Activated T-cell treated with anti-CD3 and anti-CD28 coated beads, Interleukin-2, amount 50 U/mL, for 1 hour (primary cell): ENCODE data around the gene LIN7C.

Experiments
- DNase-seq: peaks from one replicate; pipeline ENCODE4 v3.0.0-alpha.2; 2020

The LIN7C gene

DNA sequence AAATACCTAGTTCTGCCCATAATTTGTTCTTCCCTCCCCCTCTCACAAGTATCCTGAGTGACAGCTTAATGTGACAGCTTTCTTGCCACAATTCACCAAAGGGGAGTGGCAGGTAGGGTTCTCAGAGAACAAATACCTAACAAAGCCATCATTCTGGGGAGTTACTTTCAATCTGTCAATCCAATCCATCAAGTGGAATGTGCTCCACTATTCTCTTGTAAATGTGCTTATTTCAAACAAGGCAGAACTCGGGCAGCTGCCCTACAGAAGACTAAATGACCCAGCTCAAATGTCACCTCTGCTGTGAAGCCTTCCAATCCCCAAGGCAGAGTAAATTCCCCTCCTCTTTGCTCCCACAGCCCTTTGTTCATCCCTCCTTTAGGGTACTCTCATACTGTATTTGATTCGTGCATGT lies 61.8 kb downstream of the LIN7C start:
- no peak for DNase-seq
